Prostate gland (tissue), 2 donors: ENCODE data around the gene TMEM38B.

Experiments used
- POLR2AphosphoS5 ChIP-seq: sonication (generic); formaldehyde crosslinking; IDR thresholded peaks from one replicate; pipeline ENCODE4 v1.6.1; 2017; ENCODE audit warnings: antibody characterized with exemption
- TF ChIP-seq, protein P1 (sequence below), 4 experiments: fragments of 200-600 bp in 2 of 4; fragments of 450-650 bp in 2 of 4; sonication (generic) in 2 of 4; IDR thresholded peaks; 1 replicate in 3 of 4; 2 replicates in 1 of 4; pipeline ENCODE4 v1.5.1; 2016 to 2019; ENCODE audit warnings: antibody characterized with exemption in 4 of 4, mild to moderate bottlenecking in 2 of 4, moderate library complexity in 2 of 4

DNA sequence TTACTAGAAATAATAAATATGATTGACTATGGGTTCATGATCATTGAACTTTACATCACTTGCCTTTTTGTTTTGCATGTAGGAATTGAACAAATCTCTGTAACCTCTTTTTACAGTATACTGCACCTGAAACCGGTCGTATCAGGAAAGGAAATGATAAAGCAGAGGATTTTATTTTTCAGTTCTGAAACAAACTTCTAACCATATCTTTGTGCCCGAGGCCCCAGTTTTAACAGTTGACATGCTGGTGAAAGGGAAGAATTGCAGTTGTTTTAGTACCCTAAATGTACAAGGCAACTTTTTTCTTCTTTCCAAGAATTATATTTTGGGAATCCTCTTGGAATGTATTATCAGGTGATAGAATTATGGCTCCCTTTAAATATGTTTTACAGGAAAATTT, 27.8 kb downstream of the TMEM38B start:
- TF ChIP-seq, protein P1, sequence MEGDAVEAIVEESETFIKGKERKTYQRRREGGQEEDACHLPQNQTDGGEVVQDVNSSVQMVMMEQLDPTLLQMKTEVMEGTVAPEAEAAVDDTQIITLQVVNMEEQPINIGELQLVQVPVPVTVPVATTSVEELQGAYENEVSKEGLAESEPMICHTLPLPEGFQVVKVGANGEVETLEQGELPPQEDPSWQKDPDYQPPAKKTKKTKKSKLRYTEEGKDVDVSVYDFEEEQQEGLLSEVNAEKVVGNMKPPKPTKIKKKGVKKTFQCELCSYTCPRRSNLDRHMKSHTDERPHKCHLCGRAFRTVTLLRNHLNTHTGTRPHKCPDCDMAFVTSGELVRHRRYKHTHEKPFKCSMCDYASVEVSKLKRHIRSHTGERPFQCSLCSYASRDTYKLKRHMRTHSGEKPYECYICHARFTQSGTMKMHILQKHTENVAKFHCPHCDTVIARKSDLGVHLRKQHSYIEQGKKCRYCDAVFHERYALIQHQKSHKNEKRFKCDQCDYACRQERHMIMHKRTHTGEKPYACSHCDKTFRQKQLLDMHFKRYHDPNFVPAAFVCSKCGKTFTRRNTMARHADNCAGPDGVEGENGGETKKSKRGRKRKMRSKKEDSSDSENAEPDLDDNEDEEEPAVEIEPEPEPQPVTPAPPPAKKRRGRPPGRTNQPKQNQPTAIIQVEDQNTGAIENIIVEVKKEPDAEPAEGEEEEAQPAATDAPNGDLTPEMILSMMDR (IDR thresholded peaks at IDR 0.05), result no peak
- TF ChIP-seq POLR2AphosphoS5, result no peak
